ENCODE data around the gene P4HA2. TPM values are rescaled to one million over a fixed set of nuclear protein-coding genes. Genes with fewer than 3 reads are reported as not detected.
"Not testable (repeated sequence)": the region's sequence is repeated elsewhere in the genome, so short reads cannot be mapped to it uniquely, and the experiment has no call there.

P4HA2 gene
- total RNA-seq, 2 donors from 2014 or later, result 60.5 to 65.4 TPM

DNA sequence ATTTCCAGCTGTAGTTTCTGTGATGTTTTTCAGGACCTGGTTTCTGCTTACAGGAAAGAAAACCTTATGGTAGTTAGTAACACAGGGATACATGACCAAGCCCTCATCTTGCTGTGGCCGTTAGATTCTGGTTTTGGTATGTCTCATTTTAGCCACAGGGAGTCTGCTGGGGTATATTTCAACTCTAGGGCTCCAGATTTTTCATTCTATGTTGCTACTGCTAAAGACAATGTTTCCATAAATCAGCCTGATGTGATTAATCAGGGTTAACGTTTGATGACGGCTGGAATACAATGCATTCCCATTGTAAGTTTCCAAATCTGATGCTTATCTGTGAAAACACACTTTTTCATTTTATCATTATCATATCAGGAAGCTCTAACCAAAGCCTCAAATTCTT, 48.2 kb downstream of the P4HA2 start:
- Histone ChIP-seq H3K36me3 (no peaks in the 10 kb centered on the region), H3K4me1 (peaks cover 0 to 11% of the 10 kb centered on the region in 2 donors), H3K9me3 (no peaks in the 10 kb centered on the region), H3K4me3 (no peak overlapping the region), H3K27ac (no peak overlapping the region), H3K27me3 (no peaks in the 10 kb centered on the region)
- TF ChIP-seq, protein P1, sequence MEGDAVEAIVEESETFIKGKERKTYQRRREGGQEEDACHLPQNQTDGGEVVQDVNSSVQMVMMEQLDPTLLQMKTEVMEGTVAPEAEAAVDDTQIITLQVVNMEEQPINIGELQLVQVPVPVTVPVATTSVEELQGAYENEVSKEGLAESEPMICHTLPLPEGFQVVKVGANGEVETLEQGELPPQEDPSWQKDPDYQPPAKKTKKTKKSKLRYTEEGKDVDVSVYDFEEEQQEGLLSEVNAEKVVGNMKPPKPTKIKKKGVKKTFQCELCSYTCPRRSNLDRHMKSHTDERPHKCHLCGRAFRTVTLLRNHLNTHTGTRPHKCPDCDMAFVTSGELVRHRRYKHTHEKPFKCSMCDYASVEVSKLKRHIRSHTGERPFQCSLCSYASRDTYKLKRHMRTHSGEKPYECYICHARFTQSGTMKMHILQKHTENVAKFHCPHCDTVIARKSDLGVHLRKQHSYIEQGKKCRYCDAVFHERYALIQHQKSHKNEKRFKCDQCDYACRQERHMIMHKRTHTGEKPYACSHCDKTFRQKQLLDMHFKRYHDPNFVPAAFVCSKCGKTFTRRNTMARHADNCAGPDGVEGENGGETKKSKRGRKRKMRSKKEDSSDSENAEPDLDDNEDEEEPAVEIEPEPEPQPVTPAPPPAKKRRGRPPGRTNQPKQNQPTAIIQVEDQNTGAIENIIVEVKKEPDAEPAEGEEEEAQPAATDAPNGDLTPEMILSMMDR (IDR thresholded peaks at IDR 0.05), result no peak
- DNase-seq (ENCODE audit: low spot score), result no peak

DNA sequence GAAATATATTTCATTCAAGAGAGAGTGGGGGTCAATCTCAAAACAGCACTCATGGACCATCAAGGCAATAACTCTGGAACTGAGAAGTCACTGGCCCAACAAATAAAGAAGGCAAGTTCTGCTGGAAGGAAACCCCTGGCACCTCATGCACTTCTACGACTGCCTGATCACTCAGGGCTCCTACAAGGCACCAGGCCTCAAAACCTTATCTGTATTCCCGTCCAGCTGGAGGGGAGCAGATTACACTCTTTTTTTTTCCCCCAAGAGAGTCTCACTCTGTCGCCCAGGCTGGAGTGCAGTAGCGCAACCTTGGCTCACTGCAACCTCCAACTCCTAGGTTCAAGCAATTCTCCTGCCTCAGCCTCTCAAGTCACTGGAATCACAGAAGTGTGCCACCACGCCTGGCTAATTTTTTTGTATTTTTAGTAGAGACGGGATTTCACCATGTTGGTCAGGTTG, 49.9 kb downstream of the P4HA2 start:
- Histone ChIP-seq H3K4me1 (peaks cover 0 to 11% of the 10 kb centered on the region in 2 donors), H3K9me3 (no peaks in the 10 kb centered on the region), H3K27me3 (no peaks in the 10 kb centered on the region), H3K27ac (no peak overlapping the region), H3K36me3 (no peaks in the 10 kb centered on the region), H3K4me3 (no peak overlapping the region)
- TF ChIP-seq, protein P1 (IDR thresholded peaks at IDR 0.05), result no peak
- no peak for DNase-seq (ENCODE audit: low spot score)

DNA sequence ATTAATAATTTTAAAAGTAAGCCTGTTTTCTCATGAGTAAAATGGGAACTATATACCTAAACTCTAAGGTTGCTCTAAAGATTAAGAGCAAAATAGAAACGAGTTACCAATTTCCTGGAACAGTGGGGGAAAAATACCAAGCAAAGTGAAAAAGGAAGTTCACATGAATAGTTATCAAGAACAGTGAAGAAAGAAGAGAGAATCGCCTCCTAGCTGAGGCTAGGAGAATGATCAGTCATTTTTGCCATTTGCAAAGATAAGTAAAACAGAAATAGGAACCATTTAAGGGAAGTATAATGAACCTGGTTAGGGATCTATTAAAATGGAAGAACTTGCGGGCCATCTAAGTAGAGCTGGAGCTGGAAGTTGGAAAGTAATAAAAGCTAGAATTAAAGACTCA, 50.7 kb downstream of the P4HA2 start:
- Histone ChIP-seq H3K4me1 (peaks cover 0 to 11% of the 10 kb centered on the region in 2 donors), H3K9me3 (no peaks in the 10 kb centered on the region), H3K27ac (no peak overlapping the region), H3K27me3 (no peaks in the 10 kb centered on the region), H3K36me3 (no peaks in the 10 kb centered on the region), H3K4me3 (no peak overlapping the region)
- DNase-seq (ENCODE audit: low spot score), result no peak
- TF ChIP-seq, protein P1 (IDR thresholded peaks at IDR 0.05), result no peak

DNA sequence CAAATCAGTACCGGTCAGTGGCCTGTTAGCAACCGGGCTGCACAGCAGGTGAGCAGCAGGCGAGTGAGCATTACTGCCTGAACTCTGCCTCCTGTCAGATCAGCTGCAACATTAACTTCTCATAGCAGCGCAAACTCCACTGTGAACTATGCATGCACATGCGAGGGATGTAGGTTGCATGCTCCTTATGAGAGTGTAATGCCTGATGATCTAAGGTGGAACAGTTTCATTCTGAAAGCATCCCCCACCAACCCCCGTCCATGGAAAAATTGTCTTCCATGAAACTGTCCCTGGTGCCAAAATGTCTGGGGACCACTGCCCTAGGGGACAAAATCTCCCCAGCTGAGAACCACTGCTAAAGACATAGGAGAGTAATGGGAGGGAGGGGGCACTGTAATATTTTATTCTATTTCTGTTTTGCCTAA, 51.1 kb downstream of the P4HA2 start:
- Histone ChIP-seq H3K27ac (no peak overlapping the region), H3K4me3 (no peak overlapping the region), H3K36me3 (no peaks in the 10 kb centered on the region), H3K4me1 (peaks cover 0 to 11% of the 10 kb centered on the region in 2 donors), H3K9me3 (no peaks in the 10 kb centered on the region), H3K27me3 (no peaks in the 10 kb centered on the region)
- no peak for DNase-seq (ENCODE audit: low spot score)
- TF ChIP-seq, protein P1 (IDR thresholded peaks at IDR 0.05), result no peak

DNA sequence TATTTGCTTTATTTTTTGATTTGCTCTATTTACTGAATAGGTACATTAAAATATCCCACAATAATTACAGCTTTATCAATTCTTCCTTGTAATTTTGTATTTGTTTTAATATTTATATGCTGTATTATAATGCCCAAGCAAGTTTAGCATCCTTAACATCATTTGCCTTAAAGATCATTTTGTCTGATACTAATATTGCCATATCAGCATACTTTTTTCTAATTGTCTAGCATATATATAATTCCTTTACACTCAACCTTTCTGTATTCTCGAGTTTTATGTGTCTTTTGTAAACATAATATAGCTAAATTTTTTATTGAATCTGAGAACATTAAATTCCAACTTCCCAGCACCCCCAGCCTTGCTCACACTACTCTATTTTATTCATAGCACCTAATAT, 64.7 kb downstream of the P4HA2 start:
- H3K9me3 ChIP-seq, result peaks cover 0 to 7% of the 10 kb centered on the region in 2 donors
- H3K27ac ChIP-seq, result no peak overlapping the region
- H3K27me3 ChIP-seq, result no peaks in the 10 kb centered on the region
- no peak overlapping the region for H3K4me3 ChIP-seq
- DNase-seq (ENCODE audit: low spot score), result no peak
- no peaks in the 10 kb centered on the region for H3K4me1 ChIP-seq
- TF ChIP-seq, protein P1 (IDR thresholded peaks at IDR 0.05), result no peak
- no peaks in the 10 kb centered on the region for H3K36me3 ChIP-seq

DNA sequence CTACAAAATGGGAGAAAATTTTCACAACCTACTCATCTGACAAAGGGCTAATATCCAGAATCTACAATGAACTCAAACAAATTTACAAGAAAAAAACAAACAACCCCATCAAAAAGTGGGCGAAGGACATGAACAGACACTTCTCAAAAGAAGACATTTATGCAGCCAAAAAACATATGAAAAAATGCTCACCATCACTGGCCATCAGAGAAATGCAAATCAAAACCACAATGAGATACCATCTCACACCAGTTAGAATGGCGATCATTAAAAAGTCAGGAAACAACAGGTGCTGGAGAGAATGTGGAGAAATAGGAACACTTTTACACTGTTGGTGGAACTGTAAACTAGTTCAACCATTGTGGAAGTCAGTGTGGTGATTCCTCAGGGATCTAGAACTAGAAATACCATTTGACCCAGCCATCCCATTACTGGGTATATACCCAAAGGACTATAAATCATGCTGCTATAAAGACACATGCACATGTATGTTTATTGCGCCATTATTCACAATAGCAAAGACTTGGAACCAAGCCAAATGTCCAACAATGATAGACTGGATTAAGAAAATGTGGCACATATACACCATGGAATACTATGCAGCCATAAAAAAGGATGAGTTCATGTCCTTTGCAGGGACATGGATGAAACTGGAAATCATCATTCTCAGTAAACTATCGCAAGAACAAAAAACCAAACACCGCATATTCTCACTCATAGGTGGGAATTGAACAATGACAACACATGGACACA, 65.9 kb downstream of the P4HA2 start:
- H3K9me3 ChIP-seq; H3K27me3 ChIP-seq; H3K4me3 ChIP-seq; H3K36me3 ChIP-seq; H3K27ac ChIP-seq; DNase-seq (ENCODE audit: low spot score); H3K4me1 ChIP-seq: not testable (repeated sequence)
